Measurements from ENCODE around the gene TXK.
A peak's percentile ranks its signal among the peaks of the same experiment; 100 is the strongest.

The TXK gene

DNA sequence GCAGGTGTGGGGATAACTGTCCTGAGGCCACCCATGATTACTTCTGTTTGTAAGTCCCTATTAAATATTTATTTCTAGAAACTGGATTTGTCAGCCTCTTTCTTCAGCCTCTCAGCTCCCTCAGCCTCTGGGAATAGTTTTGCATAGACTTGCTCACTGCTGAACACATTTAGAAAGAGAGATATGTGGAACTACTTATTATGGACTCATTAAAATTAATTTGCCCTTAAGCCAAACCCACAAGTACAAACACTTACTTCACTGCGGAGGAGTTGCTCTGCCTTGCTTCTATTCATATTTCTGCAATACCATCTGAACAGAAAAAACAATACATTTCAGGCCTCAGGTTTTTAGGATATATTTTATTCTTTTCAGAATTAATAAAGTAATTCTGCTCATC, 22.4 kb upstream of the TXK start:
- TF ChIP-seq, protein P1, sequence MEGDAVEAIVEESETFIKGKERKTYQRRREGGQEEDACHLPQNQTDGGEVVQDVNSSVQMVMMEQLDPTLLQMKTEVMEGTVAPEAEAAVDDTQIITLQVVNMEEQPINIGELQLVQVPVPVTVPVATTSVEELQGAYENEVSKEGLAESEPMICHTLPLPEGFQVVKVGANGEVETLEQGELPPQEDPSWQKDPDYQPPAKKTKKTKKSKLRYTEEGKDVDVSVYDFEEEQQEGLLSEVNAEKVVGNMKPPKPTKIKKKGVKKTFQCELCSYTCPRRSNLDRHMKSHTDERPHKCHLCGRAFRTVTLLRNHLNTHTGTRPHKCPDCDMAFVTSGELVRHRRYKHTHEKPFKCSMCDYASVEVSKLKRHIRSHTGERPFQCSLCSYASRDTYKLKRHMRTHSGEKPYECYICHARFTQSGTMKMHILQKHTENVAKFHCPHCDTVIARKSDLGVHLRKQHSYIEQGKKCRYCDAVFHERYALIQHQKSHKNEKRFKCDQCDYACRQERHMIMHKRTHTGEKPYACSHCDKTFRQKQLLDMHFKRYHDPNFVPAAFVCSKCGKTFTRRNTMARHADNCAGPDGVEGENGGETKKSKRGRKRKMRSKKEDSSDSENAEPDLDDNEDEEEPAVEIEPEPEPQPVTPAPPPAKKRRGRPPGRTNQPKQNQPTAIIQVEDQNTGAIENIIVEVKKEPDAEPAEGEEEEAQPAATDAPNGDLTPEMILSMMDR (IDR thresholded peaks at IDR 0.05; ENCODE audit: control insufficient read depth, insufficient read depth, low read depth, low read length, missing control alignments) = no peak
- H3K4me3 ChIP-seq (ENCODE audit: control insufficient read depth, low read depth, low read length) = no peak overlapping the region
- DNase-seq (ENCODE audit: low read depth) = no peak

DNA sequence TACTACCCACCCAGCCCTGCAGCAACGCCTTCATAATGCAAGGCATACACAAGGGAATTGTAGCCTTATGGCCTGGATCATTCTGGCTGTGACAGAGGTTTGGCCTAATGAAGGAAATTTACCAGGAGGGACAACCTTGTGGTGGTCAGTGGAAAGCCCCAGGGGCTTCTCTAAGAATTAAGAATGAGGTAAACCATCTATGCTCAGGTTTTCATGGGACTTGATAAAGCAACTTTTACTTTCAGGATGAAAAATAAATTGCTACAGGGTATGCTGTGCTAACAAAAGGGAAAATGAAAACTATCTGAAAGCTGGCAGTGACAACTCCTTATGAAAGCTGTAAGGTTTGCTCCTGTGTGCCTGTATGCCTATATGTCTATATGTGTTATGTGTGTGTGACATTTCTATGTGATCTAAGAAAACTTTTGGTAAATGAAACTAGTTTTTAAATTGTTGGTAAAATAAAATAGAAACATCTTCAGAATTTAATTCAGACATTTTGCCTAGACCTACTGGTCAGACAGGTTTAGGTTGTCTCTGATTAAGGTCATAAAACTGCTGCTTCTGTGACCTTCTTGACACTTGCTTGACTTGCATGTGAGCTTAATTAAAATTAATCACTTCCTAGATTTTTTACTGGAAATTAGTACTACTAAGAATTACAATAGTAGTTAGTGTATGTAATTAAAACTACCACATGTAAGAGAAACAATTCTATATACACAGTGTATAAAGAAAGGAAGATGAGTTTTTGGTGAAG, 19.9 kb upstream of the TXK start:
- no peak overlapping the region for H3K4me3 ChIP-seq (ENCODE audit: control insufficient read depth, low read depth, low read length)
- TF ChIP-seq, protein P1 (IDR thresholded peaks at IDR 0.05; ENCODE audit: control insufficient read depth, insufficient read depth, low read depth, low read length, missing control alignments) = no peak
- no peak for DNase-seq (ENCODE audit: low read depth)

DNA sequence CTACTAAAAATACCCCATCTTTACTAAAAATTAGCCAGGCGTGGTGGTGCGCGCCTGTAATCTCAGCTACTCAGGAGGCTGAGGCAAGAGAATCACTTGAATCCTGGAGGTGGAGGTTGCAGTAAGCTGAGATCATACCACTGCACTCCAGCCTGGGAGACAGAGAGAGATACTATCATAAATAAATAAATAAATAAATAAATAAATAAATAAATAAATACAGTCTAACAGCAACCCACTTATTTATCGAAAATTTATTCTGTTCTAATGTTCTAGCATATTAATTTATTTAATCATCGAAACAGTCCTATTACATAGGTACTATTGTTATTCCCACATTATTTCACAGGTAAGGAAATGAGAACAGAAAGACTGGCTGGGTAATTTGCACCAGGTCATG, 18.2 kb upstream of the TXK start:
- no peak overlapping the region for H3K4me3 ChIP-seq (ENCODE audit: control insufficient read depth, low read depth, low read length)
- TF ChIP-seq, protein P1 (IDR thresholded peaks at IDR 0.05; ENCODE audit: control insufficient read depth, insufficient read depth, low read depth, low read length, missing control alignments) = no peak
- no peak for DNase-seq (ENCODE audit: low read depth)

DNA sequence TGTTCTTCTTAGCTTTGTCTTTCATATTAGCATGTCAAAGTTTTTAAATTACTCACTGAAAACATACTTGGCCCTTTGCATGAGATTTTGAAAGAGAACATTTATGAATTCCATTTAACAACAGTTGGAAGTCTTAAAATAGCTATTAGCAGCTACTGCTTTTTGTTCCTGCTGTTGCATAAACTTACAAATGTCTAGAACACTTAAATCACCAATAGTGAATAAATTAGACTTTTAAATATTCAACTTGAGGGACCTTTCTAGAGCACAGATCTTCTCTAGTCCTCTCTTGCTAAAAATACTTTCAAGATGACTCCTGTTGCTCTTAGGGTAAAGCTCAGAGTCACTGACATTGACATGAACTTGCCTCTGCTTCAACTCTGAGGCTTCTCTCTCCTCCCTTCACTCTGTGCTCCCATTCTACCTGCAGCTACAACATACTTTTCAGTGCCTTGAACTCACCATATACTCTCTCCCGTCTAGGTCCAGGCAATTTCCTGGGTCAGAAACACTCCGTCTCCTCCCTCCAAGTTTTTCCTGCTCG, 15.8 kb upstream of the TXK start:
- no peak overlapping the region for H3K4me3 ChIP-seq (ENCODE audit: control insufficient read depth, low read depth, low read length)
- no peak for DNase-seq (ENCODE audit: low read depth)
- TF ChIP-seq, protein P1 (IDR thresholded peaks at IDR 0.05; ENCODE audit: control insufficient read depth, insufficient read depth, low read depth, low read length, missing control alignments) = no peak

DNA sequence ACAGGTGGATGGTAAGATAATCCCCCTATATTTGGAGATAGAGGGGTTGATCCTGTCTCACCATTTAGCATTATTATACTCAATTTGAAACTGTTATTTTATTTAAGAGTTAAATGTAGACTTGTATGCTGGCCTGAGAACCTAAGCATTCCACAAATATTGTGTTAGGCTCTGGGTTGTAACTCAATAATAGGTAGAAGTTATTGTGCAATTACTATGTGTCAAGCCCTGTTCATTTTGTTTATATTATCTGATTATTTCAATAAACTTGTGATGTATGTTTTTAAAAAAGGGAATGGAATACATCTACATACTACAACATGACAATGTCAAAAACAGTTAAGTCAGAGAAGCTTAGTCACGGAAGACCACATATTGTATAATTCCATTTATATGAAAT, 13.6 kb upstream of the TXK start:
- TF ChIP-seq, protein P1 (IDR thresholded peaks at IDR 0.05; ENCODE audit: control insufficient read depth, insufficient read depth, low read depth, low read length, missing control alignments) = no peak
- no peak for DNase-seq (ENCODE audit: low read depth)
- no peak overlapping the region for H3K4me3 ChIP-seq (ENCODE audit: control insufficient read depth, low read depth, low read length)

DNA sequence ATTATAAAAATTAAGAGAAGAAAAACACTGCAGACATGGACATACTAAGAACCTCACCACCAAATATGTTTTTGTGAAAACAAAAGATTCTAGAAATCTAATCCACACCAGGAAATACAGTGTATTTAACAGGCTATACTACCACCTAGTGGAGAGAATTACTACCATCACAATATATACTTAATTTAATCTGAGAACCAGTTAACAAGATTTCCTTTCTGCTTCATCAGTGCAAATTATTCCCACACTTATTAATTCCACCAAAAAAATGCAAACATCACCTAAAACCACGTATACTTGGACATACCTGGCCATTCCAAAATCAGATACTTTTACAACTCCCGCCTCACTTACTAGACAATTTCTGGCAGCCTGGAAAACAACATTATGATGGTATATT, 7.0 kb upstream of the TXK start:
- TF ChIP-seq, protein P1 (IDR thresholded peaks at IDR 0.05; ENCODE audit: control insufficient read depth, insufficient read depth, low read depth, low read length, missing control alignments) = peak; percentile 31
- H3K4me3 ChIP-seq (ENCODE audit: control insufficient read depth, low read depth, low read length) = no peak overlapping the region
- DNase-seq (ENCODE audit: low read depth) = peak; percentile 18
